HEK293T (cell line): ENCODE measurements around the gene COX8C.

Experiments
- CTCF ChIA-PET: fragments of 350-600 bp; formaldehyde crosslinking; extraction: SDS; loops from one replicate; lab custom pipeline; 2021; ENCODE audit warnings: antibody characterized with exemption, inconsistent platforms; lab: Yijun Ruan, JAX
- POLR2A ChIA-PET: fragments of 350-600 bp; formaldehyde crosslinking; extraction: SDS; loops from one replicate; lab custom pipeline; 2020; ENCODE audit warnings: antibody characterized with exemption, inconsistent platforms; lab: Yijun Ruan, JAX
- DNase-seq: peaks from one replicate; pipeline ENCODE4 v3.0.0; 2012; ENCODE audit warnings: mixed read lengths; ENCODE audit errors: extremely low spot score
- ARNT ChIP-seq: fragments of 450-650 bp; IDR thresholded peaks from 2 replicates; pipeline ENCODE4 v1.6.1; 2017; ENCODE audit warnings: mild to moderate bottlenecking
- BHLHE40 ChIP-seq: fragments of 450-650 bp; IDR thresholded peaks from 2 replicates; pipeline ENCODE4 v1.6.1; 2016; ENCODE audit warnings: mild to moderate bottlenecking, moderate library complexity, borderline replicate concordance
- CTBP1 ChIP-seq: fragments of 450-650 bp; IDR thresholded peaks from 2 replicates; pipeline ENCODE4 v1.6.1; 2016; ENCODE audit warnings: borderline replicate concordance
- ELF4 ChIP-seq: fragments of 450-650 bp; IDR thresholded peaks from 2 replicates; pipeline ENCODE4 v1.6.1; 2017; ENCODE audit warnings: antibody characterized with exemption
- FOXA1 ChIP-seq: fragments of 450-650 bp; IDR thresholded peaks from 2 replicates; pipeline ENCODE4 v1.6.1; 2016; ENCODE audit warnings: mild to moderate bottlenecking
- FOXK2 ChIP-seq: fragments of 450-650 bp; IDR thresholded peaks from 2 replicates; pipeline ENCODE4 v1.6.1; 2016; ENCODE audit warnings: mild to moderate bottlenecking
- FOXM1 ChIP-seq: fragments of 450-650 bp; IDR thresholded peaks from 2 replicates; pipeline ENCODE4 v1.6.1; 2017; ENCODE audit warnings: mild to moderate bottlenecking, borderline replicate concordance
- HDGF ChIP-seq: fragments of 450-650 bp; IDR thresholded peaks from 2 replicates; pipeline ENCODE4 v1.6.1; 2017; ENCODE audit warnings: antibody characterized with exemption, borderline replicate concordance
- L3MBTL2 ChIP-seq: fragments of 450-650 bp; conservative IDR thresholded peaks from 2 replicates; pipeline ENCODE4 v1.6.1; 2016; ENCODE audit warnings: mild to moderate bottlenecking
- LEF1 ChIP-seq: fragments of 450-650 bp; IDR thresholded peaks from 2 replicates; pipeline ENCODE4 v1.6.1; 2017; ENCODE audit warnings: mild to moderate bottlenecking, borderline replicate concordance
- NFRKB ChIP-seq: fragments of 450-650 bp; IDR thresholded peaks from 2 replicates; pipeline ENCODE4 v1.6.1; 2016; ENCODE audit warnings: mild to moderate bottlenecking, moderate library complexity
- PKNOX1 ChIP-seq: fragments of 450-650 bp; IDR thresholded peaks from 2 replicates; pipeline ENCODE4 v1.6.1; 2016
- SP1 ChIP-seq: fragments of 450-650 bp; IDR thresholded peaks from 2 replicates; pipeline ENCODE4 v1.6.1; 2017
- SUZ12 ChIP-seq: fragments of 450-650 bp; IDR thresholded peaks from 2 replicates; pipeline ENCODE4 v1.6.1; 2016; ENCODE audit warnings: mild to moderate bottlenecking
- TARDBP ChIP-seq: fragments of 450-650 bp; IDR thresholded peaks from 2 replicates; pipeline ENCODE4 v1.6.1; 2016
- ZNF384 ChIP-seq: fragments of 450-650 bp; IDR thresholded peaks from 2 replicates; pipeline ENCODE4 v1.6.1; 2016

Gene COX8C

GRCh38 chr14:93315575-93315974, 31.4 kb upstream of the COX8C start:
- DNase-seq = no peak
- TF ChIP-seq ELF4 (no peak), LEF1 (no peak)
- POLR2A ChIA-PET = no interaction called here
- CTCF ChIA-PET = no interaction called here

DNA sequence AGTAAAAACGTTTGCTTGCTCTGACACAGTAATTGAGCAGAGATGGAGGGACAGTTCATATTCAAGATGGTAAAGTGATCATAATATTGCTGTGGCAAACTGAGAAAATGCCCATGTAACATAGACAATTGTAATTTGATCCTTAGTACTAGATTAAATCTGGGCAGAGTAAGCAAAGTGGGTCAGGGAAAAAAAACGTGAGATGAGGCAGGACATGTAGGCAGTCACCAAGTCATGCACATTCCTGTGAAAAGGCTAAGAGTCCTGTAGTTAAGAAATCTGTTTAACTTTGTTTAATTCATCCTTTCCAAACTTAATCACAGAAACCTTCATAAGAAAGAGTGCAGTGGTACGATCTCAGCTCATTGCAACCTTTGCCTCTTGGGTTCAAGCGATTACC, 30.3 kb upstream of the COX8C start:
- no peak for DNase-seq
- TF ChIP-seq PKNOX1 (no peak), FOXM1 (no peak), HDGF (no peak), NFRKB (no peak), ARNT (no peak), SP1 (no peak), BHLHE40 (no peak), FOXA1 (no peak), CTBP1 (no peak), L3MBTL2 (no peak), TARDBP (no peak), ZNF384 (no peak), SUZ12 (no peak), FOXK2 (no peak)
- ChIA-PET CTCF (no interaction called here), POLR2A (no interaction called here)

GRCh38 chr14:93317210-93317874, 29.6 kb upstream of the COX8C start:
- ChIA-PET POLR2A (interaction anchor here (1.1 kb wide), 1 partner anchor 14 kb away, joined by 5 read pairs; no protein-coding TSS in a partner anchor), CTCF (interaction anchor here (1.7 kb wide), 1 partner anchor 110 kb away, joined by 5 read pairs; the partner anchor contains the start of genes GON7 and UBR7)
- TF ChIP-seq ELF4 (no peak), LEF1 (no peak), SP1 (no peak), ARNT (no peak), HDGF (no peak), PKNOX1 (no peak), L3MBTL2 (no peak), TARDBP (no peak)
- no peak for DNase-seq

DNA sequence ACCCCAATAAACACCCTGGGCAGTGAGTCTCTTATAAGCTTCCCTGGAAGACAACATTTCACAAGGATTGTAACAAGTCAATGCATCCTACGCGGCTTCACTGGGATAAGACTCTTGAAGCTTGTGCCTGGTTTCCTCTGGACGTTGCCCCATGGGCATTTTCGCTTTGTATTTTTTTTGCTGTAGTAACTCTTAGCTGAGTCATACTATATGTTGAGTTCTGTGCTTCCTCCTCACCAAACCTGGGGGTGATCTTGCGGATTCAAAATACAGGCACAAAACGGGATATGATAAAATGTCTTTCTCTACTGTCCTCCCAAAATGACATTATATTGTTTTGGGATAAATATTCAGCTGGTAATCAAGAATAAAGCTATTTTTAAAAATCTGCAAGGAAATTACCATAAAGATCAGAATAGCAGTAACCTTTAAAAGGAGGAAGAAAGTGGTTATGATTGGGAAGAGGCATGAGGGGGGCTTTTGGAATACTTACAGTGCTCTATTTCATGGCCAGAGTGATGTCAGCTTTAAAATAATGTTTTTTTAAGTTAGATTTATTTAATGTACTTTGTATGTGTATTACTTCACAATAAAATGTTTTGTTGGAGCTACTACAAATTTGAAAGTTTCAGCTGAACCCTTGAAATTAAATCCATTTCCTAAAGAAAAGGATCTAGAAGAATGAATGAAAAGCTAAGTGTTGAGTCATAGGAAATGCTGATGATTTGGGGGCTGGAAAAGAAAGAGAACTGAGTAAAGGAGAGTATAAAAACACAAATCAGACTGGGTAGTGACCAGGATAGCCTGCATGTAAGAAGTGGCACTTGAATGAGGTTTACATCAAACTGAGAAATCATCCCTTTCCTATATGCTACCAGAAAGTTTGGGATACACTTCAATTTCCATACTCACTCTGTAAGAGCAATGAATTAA, 28.8 kb upstream of the COX8C start:
- no peak for TF ChIP-seq FOXA1
- no peak for TF ChIP-seq TARDBP
- TF ChIP-seq SUZ12 = no peak
- TF ChIP-seq ELF4 = no peak
- TF ChIP-seq HDGF = no peak
- TF ChIP-seq SP1 = no peak
- TF ChIP-seq NFRKB = no peak
- no peak for TF ChIP-seq ZNF384
- TF ChIP-seq FOXM1 = no peak
- no peak for TF ChIP-seq L3MBTL2
- no peak for TF ChIP-seq FOXK2
- TF ChIP-seq CTBP1 = no peak
- no peak for TF ChIP-seq BHLHE40
- no peak for TF ChIP-seq LEF1
- no peak for DNase-seq
- ChIA-PET CTCF (interaction anchor here (0.6 to 1.7 kb wide), 3 partner anchors 111 to 767 kb away, joined by 3 to 5 read pairs (median 4); partner anchors contain the start of genes GON7 and UBR7), POLR2A (interaction anchor here (1.1 kb wide), 1 partner anchor 13 kb away, joined by 5 read pairs; no protein-coding TSS in a partner anchor)

DNA sequence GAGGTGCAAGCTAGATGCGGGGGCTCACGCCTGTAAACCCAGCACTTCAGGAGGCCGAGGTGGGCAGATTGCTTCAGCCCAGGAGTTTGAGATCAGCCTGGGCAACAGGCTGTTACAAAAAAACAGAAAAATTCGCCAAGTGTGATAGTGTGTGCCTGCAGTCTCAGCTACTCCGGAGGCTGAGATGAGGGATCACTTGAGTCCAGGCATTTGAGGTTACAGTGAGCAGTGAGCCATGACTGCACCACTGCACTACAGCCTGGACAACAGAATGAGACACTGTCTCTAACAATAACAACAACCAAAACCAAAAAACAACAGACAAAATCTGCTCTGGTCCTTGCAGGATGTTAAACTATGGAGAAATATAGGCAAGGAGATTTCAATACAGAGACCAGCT, 28.1 kb upstream of the COX8C start:
- CTCF ChIA-PET = interaction anchor here (0.6 to 1.7 kb wide), 3 partner anchors 52 to 362 kb away, joined by 4 to 5 read pairs (median 4); partner anchors contain the start of genes GON7 and UBR7
- POLR2A ChIA-PET = no interaction called here
- DNase-seq = no peak
- TF ChIP-seq SUZ12 (no peak), NFRKB (no peak)

DNA sequence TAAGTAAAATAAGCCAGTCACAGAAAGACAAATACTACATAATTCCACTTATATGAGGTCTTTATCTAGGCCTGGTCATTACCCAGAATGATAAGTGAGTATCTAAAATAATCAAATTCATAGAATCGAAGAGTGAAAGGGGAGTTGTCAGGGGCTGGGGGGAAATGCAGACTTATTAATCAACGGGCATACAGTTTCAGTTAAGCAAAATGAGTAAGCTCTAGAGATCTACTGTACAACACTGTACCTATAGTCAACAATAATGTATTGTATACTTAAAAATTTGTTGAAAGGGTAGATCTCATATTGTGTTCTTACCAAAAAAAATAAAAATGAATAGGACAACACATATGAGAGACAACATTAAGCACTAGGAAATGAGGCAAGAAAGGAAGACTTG, 27.5 kb upstream of the COX8C start:
- TF ChIP-seq SP1 (no peak), ELF4 (no peak), ARNT (no peak), L3MBTL2 (no peak), FOXM1 (no peak), ZNF384 (no peak), FOXA1 (no peak), NFRKB (no peak), HDGF (no peak), CTBP1 (no peak), BHLHE40 (no peak), FOXK2 (no peak), LEF1 (no peak), TARDBP (no peak), SUZ12 (no peak), PKNOX1 (no peak)
- ChIA-PET CTCF (interaction anchor here (0.6 kb wide), 1 partner anchor 52 kb away, joined by 4 read pairs; no protein-coding TSS in a partner anchor), POLR2A (no interaction called here)
- DNase-seq = no peak
